ENCODE measurements around the gene PHLDB1.
"Not testable (repeated sequence)": the region's sequence is repeated elsewhere in the genome, so short reads cannot be mapped to it uniquely, and the experiment has no call there.

PHLDB1 gene

GRCh38 chr11:118661425-118662301 lies 54.2 kb downstream of the PHLDB1 start:
- DNase-seq: no peak

GRCh38 chr11:118662401-118663271 lies 55.2 kb downstream of the PHLDB1 start:
- DNase-seq: no peak

GRCh38 chr11:118663381-118663780 lies 56.0 kb downstream of the PHLDB1 start:
- no peak for DNase-seq

- DNase-seq: no peak
Observed at GRCh38 chr11:118663902-118664301, 56.5 kb downstream of the PHLDB1 start.

GRCh38 chr11:118666371-118666770 lies 59.0 kb downstream of the PHLDB1 start:
- DNase-seq: no peak

- no peak for DNase-seq
Observed at GRCh38 chr11:118670063-118670462, 62.6 kb downstream of the PHLDB1 start.

GRCh38 chr11:118671254-118671653 lies 63.8 kb downstream of the PHLDB1 start:
- DNase-seq: no peak

GRCh38 chr11:118672846-118673245 lies 65.4 kb downstream of the PHLDB1 start:
- DNase-seq: no peak

- no peak for DNase-seq
Observed at GRCh38 chr11:118673361-118674081, 66.1 kb downstream of the PHLDB1 start.

GRCh38 chr11:118674082-118674435 lies 66.6 kb downstream of the PHLDB1 start:
- DNase-seq: no peak

- DNase-seq: no peak
Observed at GRCh38 chr11:118677977-118678376, 70.6 kb downstream of the PHLDB1 start.

- not testable (repeated sequence) for DNase-seq
Observed at GRCh38 chr11:118678908-118679307, 71.5 kb downstream of the PHLDB1 start.

GRCh38 chr11:118679483-118679882 lies 72.1 kb downstream of the PHLDB1 start, which contains the start of gene TREH:
Gene TREH, minus strand, starts transcription at chr11:118679650. Its CDS starts 23 bp downstream, at chr11:118679627.
- no peak for DNase-seq

GRCh38 chr11:118682372-118682771 lies 75.0 kb downstream of the PHLDB1 start:
- DNase-seq: no peak

- DNase-seq: not testable (repeated sequence)
Observed at GRCh38 chr11:118682939-118683338, 75.5 kb downstream of the PHLDB1 start.

- DNase-seq: no peak
Observed at GRCh38 chr11:118684187-118684586, 76.8 kb downstream of the PHLDB1 start.

GRCh38 chr11:118687906-118688305 lies 80.5 kb downstream of the PHLDB1 start:
- DNase-seq: no peak

GRCh38 chr11:118688339-118688738 lies 80.9 kb downstream of the PHLDB1 start:
- DNase-seq: not testable (repeated sequence)

- no peak for DNase-seq
Observed at GRCh38 chr11:118688851-118689502, 81.6 kb downstream of the PHLDB1 start.

GRCh38 chr11:118689503-118689851 lies 82.1 kb downstream of the PHLDB1 start:
- DNase-seq: no peak

GRCh38 chr11:118689852-118690552 lies 82.6 kb downstream of the PHLDB1 start:
- peak; percentile 95 for DNase-seq
